T-cell (primary cell): ENCODE data around the gene VAT1L. TPM values are rescaled to one million over a fixed set of nuclear protein-coding genes. Genes with fewer than 3 reads are reported as not detected.

Experiments
- ATAC-seq, 4 experiments: fragments of 200-7000 bp in 3 of 4; fragments of 150-1000 bp in 1 of 4; cut with Tn5 transposase; replicated peaks in 1 of 4; 1 replicate in 3 of 4; 2 replicates in 1 of 4; pipeline ENCODE4 v1.10.0; 2021; ENCODE audit warnings: moderate library complexity in 3 of 4, mild to moderate bottlenecking in 2 of 4, moderate number of reproducible peaks in 1 of 4
- CTCF ChIA-PET, 2 donors: fragments of 300-600 bp; sonication (Branson Sonifier 250); formaldehyde crosslinking; loops; one replicate each; lab custom pipeline; 2022; ENCODE audit warnings: antibody characterized with exemption in 2 of 2; lab: Charles Lee
- POLR2A ChIA-PET, 2 donors: fragments of 300-600 bp; sonication (Branson Sonifier 250); formaldehyde crosslinking; loops; one replicate each; lab custom pipeline; 2022; ENCODE audit warnings: antibody characterized with exemption in 2 of 2; lab: Charles Lee
- DNase-seq, 35 experiments: peaks; one replicate each; pipeline versions ENCODE4 v3.0.0 to v3.0.0-alpha.2; 2013 to 2023
- H3K27ac ChIP-seq: one replicate; pipeline ENCODE4 v1.5.1; 2013; ENCODE audit warnings: low read length
- H3K27me3 ChIP-seq, 2 experiments: replicated peaks in 1 of 2; 1 replicate in 1 of 2; 2 replicates in 1 of 2; pipeline versions ENCODE4 v1.6.1 to v1.7.0; 2013; ENCODE audit warnings: low read length in 1 of 2, mixed read lengths in 1 of 2; ENCODE audit not compliant: control insufficient read depth in 2 of 2, insufficient read depth in 2 of 2; ENCODE audit errors: extremely low read depth in 1 of 2
- H3K36me3 ChIP-seq, 2 donors: 1 replicate in 1 of 2; 2 replicates in 1 of 2; pipeline versions ENCODE4 v1.6.1 to v1.7.0; 2013; ENCODE audit warnings: low read length in 1 of 2; ENCODE audit not compliant: control insufficient read depth in 2 of 2, insufficient read depth in 1 of 2; ENCODE audit errors: extremely low read depth in 1 of 2
- H3K4me1 ChIP-seq, 2 experiments: 1 replicate in 1 of 2; 2 replicates in 1 of 2; pipeline versions ENCODE4 v1.6.1 to v1.7.0; 2013; ENCODE audit warnings: low read length in 2 of 2, mixed read lengths in 1 of 2; ENCODE audit not compliant: insufficient read depth in 2 of 2, control insufficient read depth in 1 of 2; ENCODE audit errors: extremely low read depth in 1 of 2
- H3K4me3 ChIP-seq, 2 donors: 1 replicate in 1 of 2; 2 replicates in 1 of 2; pipeline versions ENCODE4 v1.5.1 to v1.7.0; 2013; ENCODE audit warnings: mild to moderate bottlenecking in 2 of 2, low read length in 1 of 2, moderate library complexity in 1 of 2; ENCODE audit not compliant: control insufficient read depth in 1 of 2; ENCODE audit errors: extremely low read depth in 1 of 2
- H3K9me3 ChIP-seq: 2 replicates; pipeline ENCODE4 v1.7.0; 2013
- H3K27ac Mint-ChIP-seq, 2 donors: one replicate each; pipeline ENCODE4 v1.8.0; 2020 to 2021; ENCODE audit warnings: mild to moderate bottlenecking in 2 of 2, mixed read lengths in 2 of 2
- H3K27me3 Mint-ChIP-seq, 2 donors: one replicate each; pipeline ENCODE4 v1.8.0; 2021 to 2022; ENCODE audit warnings: mixed read lengths in 2 of 2
- H3K36me3 Mint-ChIP-seq: one replicate; pipeline ENCODE4 v1.8.0; 2021; ENCODE audit warnings: mixed read lengths
- H3K4me1 Mint-ChIP-seq, 3 donors: one replicate each; pipeline ENCODE4 v1.8.0; 2020 to 2022; ENCODE audit warnings: mixed read lengths in 3 of 3, mild to moderate bottlenecking in 1 of 3
- H3K4me3 Mint-ChIP-seq, 3 donors: one replicate each; pipeline ENCODE4 v1.8.0; 2020 to 2022; ENCODE audit warnings: mild to moderate bottlenecking in 3 of 3, mixed read lengths in 3 of 3, moderate library complexity in 3 of 3
- H3K9me3 Mint-ChIP-seq, 3 donors: one replicate each; pipeline ENCODE4 v1.8.0; 2020 to 2022; ENCODE audit warnings: mixed read lengths in 3 of 3
- WGBS: methylation state at CpG from one replicate; pipeline ENCODE4 v1.1.5; 2013; ENCODE audit warnings: missing lambda C conversion rate; ENCODE audit not compliant: insufficient coverage; 5-methylcytosine and 5-hydroxymethylcytosine counted together
- total RNA-seq, 35 experiments: library from RNA in 6 of 35; stranded (reverse) in 6 of 35; fragments of 120-200 nt in 1 of 35; gene quantifications; one replicate each; pipeline versions ENCODE4 v1.2.1 to v1.2.4 and lab custom pipeline; 2013 to 2026

Gene VAT1L
- total RNA-seq, 5 donors from 2014 or later (not counting 1 experiment from before 2014, with no cell fraction given) = 0.10 to 0.12 TPM; not detected in 3

GRCh38 chr16:77787452-77787851, 912 bp upstream of the VAT1L start:
- Histone ChIP-seq H3K36me3 (no peaks in the 10 kb centered on the region), H3K9me3 (no peaks in the 10 kb centered on the region), H3K27me3 (peaks cover 13 to 29% of the 10 kb centered on the region in 2 experiments), H3K4me1 (peaks cover 0 to 13% of the 10 kb centered on the region in 2 experiments), H3K27ac (no peak overlapping the region), H3K4me3 (no peak overlapping the region)
- CTCF ChIA-PET = no interaction called here
- Mint-ChIP-seq H3K27me3 (peaks cover 61 to 63% of the 10 kb centered on the region in 2 donors), H3K4me3 (peak overlapping the region in 1 of 3 donors; percentile 69), H3K4me1 (peaks cover 5 to 16% (median 12%) of the 10 kb centered on the region in 3 donors), H3K36me3 (no peaks in the 10 kb centered on the region), H3K27ac (no peak overlapping the region), H3K9me3 (no peaks in the 10 kb centered on the region)
- DNase-seq (no peak), ATAC-seq (no peak)
- POLR2A ChIA-PET = no interaction called here
- WGBS = 0% methylated on average over 1 of the region's 2 CpGs

DNA sequence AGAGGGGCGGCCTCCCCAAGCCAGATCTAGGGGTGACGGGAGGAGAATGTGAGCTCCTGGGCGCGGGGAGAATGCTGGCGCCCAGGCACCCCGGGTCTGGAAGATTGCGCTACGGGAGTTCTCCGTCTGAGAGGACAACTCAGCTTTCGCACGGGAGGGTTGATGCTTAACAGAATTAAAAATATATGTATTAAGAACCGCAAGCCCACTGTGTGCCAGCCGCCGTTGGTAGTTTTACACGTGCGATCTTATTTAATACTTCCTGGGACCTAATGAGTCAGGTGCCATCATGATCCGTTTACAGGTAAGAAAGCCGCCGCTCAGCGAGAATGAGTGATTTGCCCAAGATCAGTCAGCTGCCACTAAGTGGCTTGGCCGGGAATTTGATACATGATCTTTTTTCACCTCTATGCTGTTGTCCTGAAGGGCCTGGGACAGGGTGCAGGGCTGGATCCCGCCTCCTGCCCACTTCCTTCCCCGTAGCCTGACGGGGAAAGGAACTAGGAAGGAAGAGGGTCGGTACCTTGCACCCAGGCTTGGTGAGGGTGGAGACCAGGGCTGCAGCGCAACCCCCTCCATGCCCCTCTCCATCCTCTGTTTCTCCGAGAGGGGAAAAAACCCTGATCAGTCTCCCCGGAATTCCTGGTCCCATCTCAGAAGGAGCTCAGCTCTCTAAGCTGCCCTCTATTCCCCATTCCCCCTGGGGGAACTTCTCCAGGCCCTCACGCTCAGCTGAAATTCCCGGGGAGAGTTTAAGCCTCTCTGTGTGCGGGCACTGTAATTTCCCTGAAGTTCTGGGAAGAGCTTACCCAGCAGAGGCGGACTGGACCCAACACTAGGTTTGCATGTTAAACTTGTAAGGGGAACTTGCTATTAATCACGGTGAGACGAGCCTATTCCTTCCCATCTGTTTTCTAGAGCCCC, 983 bp downstream of the VAT1L start:
- Mint-ChIP-seq H3K36me3 (no peaks in the 10 kb centered on the region), H3K4me1 (peaks cover 5 to 16% (median 12%) of the 10 kb centered on the region in 3 donors), H3K9me3 (peaks cover 0 to 3% (median 0%) of the 10 kb centered on the region in 3 donors), H3K27me3 (peaks cover 66 to 67% of the 10 kb centered on the region in 2 donors), H3K4me3 (peak overlapping the region in 2 of 3 donors; percentile 11 to 69), H3K27ac (no peak overlapping the region)
- WGBS = 7% methylated on average over 22 of the region's 34 CpGs
- ATAC-seq (no peak), DNase-seq (no peak)
- no peaks in the 10 kb centered on the region for H3K36me3 ChIP-seq
- no peak overlapping the region for H3K4me3 ChIP-seq
- ChIA-PET CTCF (no interaction called here), POLR2A (no interaction called here)
- H3K27me3 ChIP-seq = peaks cover 13 to 29% of the 10 kb centered on the region in 2 experiments
- peaks cover 0 to 13% of the 10 kb centered on the region in 2 experiments for H3K4me1 ChIP-seq
- H3K9me3 ChIP-seq = no peaks in the 10 kb centered on the region
- H3K27ac ChIP-seq = no peak overlapping the region

DNA sequence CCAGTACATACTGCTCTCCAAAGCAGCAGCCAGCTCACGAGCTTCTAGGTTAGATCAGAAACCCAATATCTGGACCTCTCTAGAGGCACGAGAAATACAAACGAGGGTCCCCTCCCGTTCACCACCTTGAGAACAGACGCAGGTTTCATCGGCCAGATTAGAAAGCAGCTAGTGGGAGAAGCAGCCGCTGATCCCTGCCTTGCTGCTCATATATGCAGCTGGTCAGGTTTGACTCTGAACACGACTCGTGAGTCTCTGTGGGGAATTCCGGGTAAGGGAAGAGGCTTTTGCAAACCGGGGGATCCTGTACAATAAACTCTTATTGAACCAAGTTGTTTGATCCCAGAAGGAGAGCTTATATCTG, 1.6 kb downstream of the VAT1L start:
- peaks cover 13 to 29% of the 10 kb centered on the region in 2 experiments for H3K27me3 ChIP-seq

DNA sequence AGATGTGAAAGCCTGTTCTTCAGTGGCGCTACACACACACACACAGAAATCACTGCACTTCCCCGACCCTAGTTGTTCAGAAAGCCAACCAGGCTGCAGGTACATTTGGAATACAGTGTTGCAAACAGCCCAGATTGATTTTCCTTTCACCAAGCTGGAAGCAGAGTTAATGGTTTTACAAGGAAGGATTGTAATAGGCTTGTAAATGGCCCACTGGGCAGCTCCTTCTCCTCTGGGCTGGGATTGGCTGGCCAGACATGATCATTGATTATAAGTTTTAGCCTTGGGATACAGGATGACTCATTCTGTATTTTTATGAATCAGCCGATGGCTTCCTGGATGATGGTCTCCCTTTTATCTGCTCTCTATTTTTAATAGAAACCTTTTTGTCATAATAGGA, 2.5 kb downstream of the VAT1L start:
- ATAC-seq (no peak), DNase-seq (no peak)
- H3K27me3 Mint-ChIP-seq = peaks cover 67 to 68% of the 10 kb centered on the region in 2 donors
- Histone ChIP-seq H3K4me3 (no peak overlapping the region), H3K4me1 (peaks cover 0 to 13% of the 10 kb centered on the region in 2 experiments), H3K27ac (no peak overlapping the region), H3K27me3 (peaks cover 13 to 29% of the 10 kb centered on the region in 2 experiments), H3K36me3 (no peaks in the 10 kb centered on the region), H3K9me3 (no peaks in the 10 kb centered on the region)
- WGBS = 60% methylated on average over 2 of the region's 3 CpGs
- H3K4me1 Mint-ChIP-seq = peaks cover 5 to 16% (median 12%) of the 10 kb centered on the region in 3 donors
- POLR2A ChIA-PET = no interaction called here
- no peaks in the 10 kb centered on the region for H3K36me3 Mint-ChIP-seq
- H3K4me3 Mint-ChIP-seq = no peak overlapping the region
- H3K9me3 Mint-ChIP-seq = peaks cover 0 to 3% (median 0%) of the 10 kb centered on the region in 3 donors
- CTCF ChIA-PET = no interaction called here
- no peak overlapping the region for H3K27ac Mint-ChIP-seq

More for the DNA sequence above, 1.6 kb downstream of the VAT1L start:
- Mint-ChIP-seq H3K27me3 (peaks cover 69 to 71% of the 10 kb centered on the region in 2 donors), H3K27ac (no peak overlapping the region), H3K4me1 (peaks cover 5 to 16% (median 12%) of the 10 kb centered on the region in 3 donors), H3K4me3 (peak overlapping the region in 1 of 3 donors; percentile 69), H3K9me3 (peaks cover 0 to 3% (median 0%) of the 10 kb centered on the region in 3 donors), H3K36me3 (no peaks in the 10 kb centered on the region)
- no peaks in the 10 kb centered on the region for H3K36me3 ChIP-seq
- POLR2A ChIA-PET = no interaction called here
- DNase-seq (no peak), ATAC-seq (no peak)
- peaks cover 0 to 13% of the 10 kb centered on the region in 2 experiments for H3K4me1 ChIP-seq
- H3K9me3 ChIP-seq = no peaks in the 10 kb centered on the region
- no peak overlapping the region for H3K27ac ChIP-seq
- CTCF ChIA-PET = no interaction called here
- no peak overlapping the region for H3K4me3 ChIP-seq
- WGBS = 6% methylated on average over 6 of the region's 11 CpGs

GRCh38 chr16:77793417-77793816, 5.1 kb downstream of the VAT1L start:
- POLR2A ChIA-PET = interaction anchor here in 1 of 2 donors (0.6 kb wide), 1 partner anchor 35 kb away, joined by 3 read pairs; no protein-coding TSS in a partner anchor
- H3K4me1 Mint-ChIP-seq = peaks cover 0 to 6% (median 4%) of the 10 kb centered on the region in 3 donors
- Histone ChIP-seq H3K27me3 (peaks cover 7 to 26% of the 10 kb centered on the region in 2 experiments), H3K4me3 (no peak overlapping the region), H3K27ac (no peak overlapping the region), H3K9me3 (no peaks in the 10 kb centered on the region), H3K4me1 (peaks cover 0 to 7% of the 10 kb centered on the region in 2 experiments), H3K36me3 (no peaks in the 10 kb centered on the region)
- H3K9me3 Mint-ChIP-seq = peaks cover 0 to 3% (median 0%) of the 10 kb centered on the region in 3 donors
- H3K36me3 Mint-ChIP-seq = no peaks in the 10 kb centered on the region
- 50% methylated on average over 1 of the region's 2 CpGs for WGBS
- no peak overlapping the region for H3K4me3 Mint-ChIP-seq
- DNase-seq = no peak
- CTCF ChIA-PET = no interaction called here
- H3K27me3 Mint-ChIP-seq = peaks cover 52 to 53% of the 10 kb centered on the region in 2 donors
- H3K27ac Mint-ChIP-seq = no peak overlapping the region
- ATAC-seq = no peak

GRCh38 chr16:77794586-77794985, 6.2 kb downstream of the VAT1L start:
- H3K36me3 Mint-ChIP-seq = no peaks in the 10 kb centered on the region
- Histone ChIP-seq H3K36me3 (no peaks in the 10 kb centered on the region), H3K9me3 (no peaks in the 10 kb centered on the region), H3K4me1 (no peaks in the 10 kb centered on the region), H3K27me3 (peaks cover 4 to 19% of the 10 kb centered on the region in 2 experiments), H3K4me3 (no peak overlapping the region), H3K27ac (no peak overlapping the region)
- H3K4me1 Mint-ChIP-seq = peaks cover 0 to 2% (median 0%) of the 10 kb centered on the region in 3 donors
- ChIA-PET POLR2A (no interaction called here), CTCF (no interaction called here)
- H3K4me3 Mint-ChIP-seq = no peak overlapping the region
- peaks cover 0 to 3% (median 0%) of the 10 kb centered on the region in 3 donors for H3K9me3 Mint-ChIP-seq
- peaks cover 45 to 47% of the 10 kb centered on the region in 2 donors for H3K27me3 Mint-ChIP-seq
- DNase-seq (no peak), ATAC-seq (no peak)
- no CpG with 5 or more reads among the region's 3 CpGs for WGBS
- H3K27ac Mint-ChIP-seq = no peak overlapping the region
